Astrocyte (in vitro differentiated cells and primary cell): Measurements from ENCODE around the gene RAD51B.

Experiments used
- EZH2 ChIP-seq: IDR thresholded peaks from 2 replicates; pipeline ENCODE4 v1.6.1; 2012; ENCODE audit warnings: mild to moderate bottlenecking, low read length, inconsistent platforms; ENCODE audit not compliant: insufficient read depth
- TF ChIP-seq, protein P1 (sequence below): IDR thresholded peaks from 2 replicates; pipeline ENCODE4 v1.5.1; 2011; ENCODE audit warnings: low read depth, mild to moderate bottlenecking, inconsistent platforms, low read length, moderate library complexity; ENCODE audit not compliant: insufficient read depth

DNA sequence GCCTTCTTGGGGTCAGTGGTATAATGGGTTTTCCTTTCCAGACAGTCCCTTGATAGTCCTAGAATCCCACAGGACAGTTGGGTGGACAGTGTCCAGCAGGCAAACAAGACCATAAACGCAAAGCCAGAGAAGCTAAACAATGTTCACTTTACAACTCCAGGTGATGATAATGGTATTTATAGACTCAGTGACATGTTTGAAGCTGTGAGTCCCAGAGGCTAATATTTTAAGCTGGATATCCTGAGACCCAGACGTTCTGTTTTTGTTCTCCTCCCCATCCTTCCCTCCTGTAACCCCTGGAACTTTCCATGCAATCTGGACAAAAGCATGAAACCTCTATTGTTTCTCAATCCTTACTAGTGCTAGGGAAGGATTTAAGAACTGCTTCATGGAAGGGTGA lies 852.3 kb downstream of the RAD51B start:
- TF ChIP-seq, protein P1, sequence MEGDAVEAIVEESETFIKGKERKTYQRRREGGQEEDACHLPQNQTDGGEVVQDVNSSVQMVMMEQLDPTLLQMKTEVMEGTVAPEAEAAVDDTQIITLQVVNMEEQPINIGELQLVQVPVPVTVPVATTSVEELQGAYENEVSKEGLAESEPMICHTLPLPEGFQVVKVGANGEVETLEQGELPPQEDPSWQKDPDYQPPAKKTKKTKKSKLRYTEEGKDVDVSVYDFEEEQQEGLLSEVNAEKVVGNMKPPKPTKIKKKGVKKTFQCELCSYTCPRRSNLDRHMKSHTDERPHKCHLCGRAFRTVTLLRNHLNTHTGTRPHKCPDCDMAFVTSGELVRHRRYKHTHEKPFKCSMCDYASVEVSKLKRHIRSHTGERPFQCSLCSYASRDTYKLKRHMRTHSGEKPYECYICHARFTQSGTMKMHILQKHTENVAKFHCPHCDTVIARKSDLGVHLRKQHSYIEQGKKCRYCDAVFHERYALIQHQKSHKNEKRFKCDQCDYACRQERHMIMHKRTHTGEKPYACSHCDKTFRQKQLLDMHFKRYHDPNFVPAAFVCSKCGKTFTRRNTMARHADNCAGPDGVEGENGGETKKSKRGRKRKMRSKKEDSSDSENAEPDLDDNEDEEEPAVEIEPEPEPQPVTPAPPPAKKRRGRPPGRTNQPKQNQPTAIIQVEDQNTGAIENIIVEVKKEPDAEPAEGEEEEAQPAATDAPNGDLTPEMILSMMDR: no peak
- no peak for TF ChIP-seq EZH2
